HG03342 (cell line): ENCODE data around the gene COX6B2.
"Not testable (repeated sequence)": the region's sequence is repeated elsewhere in the genome, so short reads cannot be mapped to it uniquely, and the experiment has no call there.

Experiments used
- ATAC-seq: cut with Tn5 transposase; IDR thresholded peaks from one replicate; pipeline ENCODE4 v1.9.1; 2021; ENCODE audit warnings: mild to moderate bottlenecking, moderate library complexity; ENCODE audit not compliant: unreplicated experiment

COX6B2 gene, protein sequence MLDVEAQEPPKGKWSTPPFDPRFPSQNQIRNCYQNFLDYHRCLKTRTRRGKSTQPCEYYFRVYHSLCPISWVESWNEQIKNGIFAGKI

DNA sequence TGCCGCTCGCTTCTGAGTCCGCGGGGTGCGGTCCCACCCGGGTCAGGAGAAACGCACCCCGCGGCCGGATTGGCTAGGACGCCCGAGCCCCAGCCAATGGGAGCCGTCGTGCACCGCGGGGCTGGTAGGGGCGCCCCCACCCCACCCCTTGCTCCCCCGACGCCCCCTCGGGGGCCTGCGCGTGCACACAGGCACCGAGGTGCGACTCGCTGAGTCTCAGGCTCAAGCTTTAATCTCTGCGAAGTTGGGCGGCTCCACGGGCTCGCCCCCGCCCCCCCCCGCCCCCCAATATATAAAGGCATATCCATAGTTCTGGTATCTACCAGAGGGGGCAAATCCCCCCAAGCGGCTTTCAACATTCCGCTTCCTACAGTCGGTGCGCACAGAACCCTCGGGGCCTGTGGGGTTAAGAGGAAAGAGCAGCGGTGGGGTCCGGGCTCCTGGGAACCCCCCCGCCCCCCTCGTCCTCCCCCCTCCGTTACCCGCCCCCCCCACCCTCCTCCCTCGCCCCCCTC, at the start of gene COX6B2:
COX6B2 (minus strand) TSS at position 22 of the 515 bp plus-strand sequence. CDS start 198 bp downstream, outside the sequence.
- no peak for ATAC-seq

DNA sequence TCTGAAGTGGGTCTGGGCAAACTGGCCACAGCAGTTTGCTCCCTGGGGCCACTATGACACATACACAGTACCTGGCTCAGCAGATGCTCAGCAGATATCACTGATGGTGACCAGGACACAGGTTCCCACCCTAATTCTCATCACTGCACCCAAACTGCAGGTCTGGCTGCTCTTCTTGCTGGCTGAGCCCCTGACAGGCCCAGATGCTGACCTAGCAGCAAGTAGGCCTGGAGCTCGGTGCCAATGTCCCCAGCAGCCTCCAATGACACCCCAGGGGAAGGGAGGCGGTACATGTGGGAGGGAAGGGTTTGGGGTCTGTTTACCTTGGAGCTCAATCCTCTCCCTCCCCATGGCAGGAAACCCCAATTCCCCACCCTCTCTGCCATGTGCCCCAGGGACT, 48.0 kb upstream of the COX6B2 start:
- no peak for ATAC-seq

DNA sequence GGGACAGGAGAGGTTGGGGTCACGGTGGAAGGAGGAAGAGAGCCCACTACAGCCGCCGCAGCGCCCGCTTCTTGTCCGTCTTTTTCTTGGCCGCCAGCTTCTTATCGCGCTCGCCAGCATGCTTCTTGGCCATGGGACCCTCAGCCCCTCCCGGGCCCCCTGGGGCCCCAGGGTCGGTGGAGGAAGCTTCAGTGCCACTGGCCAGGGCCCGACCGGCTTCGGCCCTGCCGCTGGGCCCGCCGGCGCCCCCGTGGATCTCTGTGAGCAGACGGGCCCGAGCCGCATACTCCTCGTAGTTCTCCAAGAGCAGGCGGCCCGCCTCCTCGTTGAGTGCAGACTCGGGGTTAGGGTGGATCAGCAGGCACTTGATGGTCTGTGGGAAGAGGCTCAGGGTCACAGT, 46.9 kb upstream of the COX6B2 start:
- not testable (repeated sequence) for ATAC-seq

DNA sequence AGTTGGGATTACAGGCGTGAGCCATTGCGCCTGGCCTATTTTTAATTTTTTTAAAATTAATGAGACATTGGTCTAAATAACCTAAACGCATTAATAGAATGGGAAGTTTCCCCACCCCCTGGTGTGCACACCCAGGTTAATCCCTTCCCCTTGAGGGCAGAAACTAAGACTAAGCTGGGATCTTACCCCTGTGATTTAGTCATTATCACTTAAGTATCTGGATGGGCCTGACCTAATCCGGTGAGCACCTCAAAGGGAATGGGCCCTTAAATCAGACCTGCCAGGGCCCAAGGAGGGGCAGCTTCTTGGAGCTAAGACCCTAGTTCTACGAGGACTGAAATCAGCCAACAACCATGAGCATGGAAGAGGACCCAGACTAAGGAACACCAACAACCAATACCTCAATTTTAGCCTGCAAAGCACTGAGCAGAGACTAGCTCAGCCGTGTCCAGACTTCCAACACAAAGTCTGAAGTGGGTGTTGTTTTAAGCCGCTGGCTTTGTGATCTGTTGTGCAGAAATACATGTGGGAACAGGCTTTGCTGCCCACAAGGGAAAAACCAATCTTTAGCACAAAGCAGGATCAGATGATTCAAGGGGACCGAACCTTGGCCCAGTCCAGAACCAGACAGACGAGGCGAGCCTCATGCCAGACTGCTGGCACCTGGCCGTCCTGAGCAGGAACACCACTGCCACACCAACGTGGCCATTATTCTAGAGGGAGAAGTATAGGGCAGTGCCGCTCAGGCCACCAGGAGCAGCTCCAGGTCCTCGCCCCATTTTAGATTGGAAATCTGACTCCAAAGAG, 46.0 kb upstream of the COX6B2 start:
- ATAC-seq, result no peak

DNA sequence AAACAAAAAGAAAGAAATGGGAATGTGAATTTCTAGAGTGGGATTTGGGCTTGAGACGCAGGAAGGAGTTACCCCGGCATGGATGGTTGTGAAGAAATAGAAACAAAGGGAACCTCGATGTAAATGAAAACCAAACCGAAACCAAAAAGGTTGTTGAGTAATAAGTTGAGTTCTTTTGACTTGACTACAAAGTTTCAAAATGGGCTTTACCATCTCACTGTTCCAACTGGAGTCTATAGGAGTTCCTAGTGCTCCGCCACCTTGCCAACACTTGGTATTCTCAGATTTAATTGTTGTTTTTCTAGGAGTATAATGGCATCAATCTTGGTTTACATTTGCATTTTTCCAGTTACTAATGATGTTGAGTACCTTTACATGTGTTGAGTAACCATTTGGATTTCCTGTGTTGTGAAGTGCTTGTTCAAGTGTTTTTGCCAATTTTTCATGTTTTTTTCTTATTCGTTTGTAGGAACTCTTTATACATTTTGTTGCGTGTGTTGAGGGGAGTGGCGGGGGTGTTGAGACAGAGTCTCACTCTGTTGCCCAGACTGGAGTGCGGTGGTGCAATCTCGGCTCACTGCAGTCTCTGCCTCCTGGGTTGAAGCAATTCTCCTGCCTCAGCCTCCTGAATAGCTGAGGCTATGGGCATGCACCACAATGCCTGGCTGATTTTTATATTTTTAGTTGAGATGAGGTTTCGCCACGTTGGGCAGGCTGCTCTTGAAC, 43.8 kb upstream of the COX6B2 start:
- no peak for ATAC-seq

DNA sequence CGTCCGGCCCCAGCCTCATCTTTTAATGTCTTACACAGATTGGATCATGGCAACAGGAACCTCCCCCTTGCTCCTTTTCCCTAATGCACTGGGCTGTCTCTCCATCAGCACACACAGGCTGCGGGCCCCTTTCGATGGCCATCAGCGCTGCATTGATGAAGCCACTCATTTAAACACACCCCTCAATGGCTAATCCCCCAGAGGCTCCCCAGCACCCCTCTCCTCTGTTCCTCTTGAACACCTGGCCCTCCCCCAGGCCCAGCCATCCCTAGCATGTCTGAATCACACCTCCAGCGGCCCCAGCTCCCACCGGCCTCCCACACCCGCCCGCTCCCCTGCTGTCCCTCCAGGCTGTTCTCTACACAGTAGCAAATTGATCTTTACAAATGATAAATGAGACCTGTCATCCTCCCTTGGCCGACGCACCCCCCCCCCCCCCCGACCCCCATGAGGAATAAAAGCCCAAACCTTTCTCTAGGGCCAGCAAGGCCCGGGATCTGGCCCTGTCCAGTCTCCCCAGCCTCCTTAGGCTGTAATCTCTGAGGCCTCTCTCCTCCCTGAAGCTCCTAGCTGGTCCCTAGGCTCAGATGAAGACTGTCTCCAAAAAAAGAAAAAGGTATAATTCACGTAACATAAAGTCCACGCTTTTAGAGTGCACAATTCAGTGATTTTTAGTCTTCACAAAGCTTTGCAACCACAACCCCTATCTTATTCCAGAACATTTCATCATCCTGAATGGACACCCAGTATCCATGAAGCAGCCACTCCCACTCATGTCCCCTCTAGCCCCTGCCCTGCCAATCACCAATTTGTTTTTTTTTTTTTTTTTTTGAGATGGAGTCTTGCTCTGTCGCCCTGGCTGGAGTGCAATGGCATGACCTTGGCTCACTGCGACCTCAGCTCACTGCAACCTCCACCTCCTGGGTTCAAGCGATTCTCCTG, 38.6 kb upstream of the COX6B2 start:
- ATAC-seq, result no peak

DNA sequence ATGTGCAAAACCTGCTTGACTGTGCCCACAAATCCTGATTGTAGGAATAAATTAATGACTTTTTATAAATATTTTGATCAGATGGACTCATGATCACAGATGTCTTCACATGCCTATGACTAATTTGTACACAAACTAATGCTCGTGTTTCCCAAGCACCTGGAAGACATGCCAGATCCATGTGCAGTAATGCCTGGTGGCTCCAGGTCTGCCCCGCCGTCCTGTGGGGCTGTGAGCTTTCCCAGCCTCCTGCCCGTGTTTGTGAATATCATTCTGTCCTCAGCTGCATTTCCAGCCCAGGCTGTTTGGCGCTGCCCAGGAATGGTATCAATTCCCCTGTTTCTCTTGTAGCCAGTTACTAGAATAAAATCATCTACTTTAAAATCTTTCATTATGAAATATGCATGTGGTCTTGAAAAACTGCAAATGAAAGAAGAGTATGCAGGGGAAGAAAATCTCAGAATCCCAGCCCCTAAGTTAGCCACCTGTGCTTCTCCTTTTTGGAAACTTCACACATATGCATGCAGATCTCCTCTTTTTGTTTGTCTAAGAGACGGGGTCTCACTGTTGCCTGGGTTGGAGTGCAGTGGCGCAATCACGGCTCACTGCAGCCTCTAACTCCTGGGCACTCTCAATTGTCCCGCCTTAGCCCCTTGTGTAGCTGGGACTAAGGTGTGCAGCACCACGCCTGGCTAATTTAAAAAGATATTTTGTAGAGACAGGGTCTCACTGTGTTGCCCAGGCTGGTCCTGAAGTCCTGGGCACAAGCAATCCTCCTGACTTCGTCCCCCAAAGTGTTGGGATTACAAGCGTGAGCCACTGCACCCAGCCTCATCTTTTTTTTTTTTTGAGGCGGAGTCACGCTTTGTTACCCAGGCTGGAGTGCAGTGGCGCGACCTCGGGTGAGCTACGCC, 37.4 kb upstream of the COX6B2 start:
- no peak for ATAC-seq

DNA sequence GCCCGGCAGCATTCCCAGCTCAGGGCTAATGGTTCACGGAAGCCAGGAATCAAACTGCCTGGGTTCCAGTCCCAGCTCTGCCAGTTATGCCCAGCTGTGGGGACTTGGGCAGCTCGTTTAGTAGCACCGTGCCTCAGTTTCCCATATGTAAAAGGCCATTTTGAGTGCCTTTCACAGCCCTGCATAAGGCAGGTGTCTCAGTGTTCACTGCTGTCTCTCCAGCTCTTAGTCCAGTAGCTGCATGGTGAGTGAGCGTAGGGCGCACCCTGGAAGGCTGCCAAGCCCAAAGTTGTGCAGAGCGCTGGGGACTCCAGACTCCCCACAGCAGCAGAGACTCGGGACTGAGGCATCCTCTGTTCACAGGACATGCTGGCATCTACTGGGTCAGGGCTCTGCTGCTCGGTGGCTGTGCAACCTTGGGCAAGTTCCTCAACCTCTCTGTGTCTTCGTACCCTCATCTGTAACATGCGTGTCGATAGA, 36.7 kb upstream of the COX6B2 start:
- ATAC-seq, result no peak

DNA sequence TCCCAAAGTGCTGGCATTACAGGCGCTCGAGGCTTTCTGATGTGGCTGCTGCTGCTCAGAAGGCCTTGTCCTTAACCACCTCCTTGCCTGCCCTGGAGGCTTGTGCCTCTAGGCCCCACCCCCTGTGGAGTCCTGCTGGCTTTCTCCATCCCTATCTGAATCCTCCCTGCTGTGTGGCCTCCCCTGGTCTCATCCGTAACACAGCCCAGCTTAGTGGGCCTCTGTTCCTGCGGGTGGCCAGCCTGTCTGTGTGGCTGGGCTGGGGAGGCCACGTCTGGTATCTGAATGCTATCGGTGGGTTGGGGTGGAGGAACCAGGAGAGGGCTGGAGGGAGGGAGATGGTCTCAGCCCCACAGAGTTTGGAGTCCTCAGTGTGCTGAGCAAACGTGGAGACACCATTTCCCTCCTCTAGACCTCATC, 36.0 kb upstream of the COX6B2 start:
- ATAC-seq, result no peak

DNA sequence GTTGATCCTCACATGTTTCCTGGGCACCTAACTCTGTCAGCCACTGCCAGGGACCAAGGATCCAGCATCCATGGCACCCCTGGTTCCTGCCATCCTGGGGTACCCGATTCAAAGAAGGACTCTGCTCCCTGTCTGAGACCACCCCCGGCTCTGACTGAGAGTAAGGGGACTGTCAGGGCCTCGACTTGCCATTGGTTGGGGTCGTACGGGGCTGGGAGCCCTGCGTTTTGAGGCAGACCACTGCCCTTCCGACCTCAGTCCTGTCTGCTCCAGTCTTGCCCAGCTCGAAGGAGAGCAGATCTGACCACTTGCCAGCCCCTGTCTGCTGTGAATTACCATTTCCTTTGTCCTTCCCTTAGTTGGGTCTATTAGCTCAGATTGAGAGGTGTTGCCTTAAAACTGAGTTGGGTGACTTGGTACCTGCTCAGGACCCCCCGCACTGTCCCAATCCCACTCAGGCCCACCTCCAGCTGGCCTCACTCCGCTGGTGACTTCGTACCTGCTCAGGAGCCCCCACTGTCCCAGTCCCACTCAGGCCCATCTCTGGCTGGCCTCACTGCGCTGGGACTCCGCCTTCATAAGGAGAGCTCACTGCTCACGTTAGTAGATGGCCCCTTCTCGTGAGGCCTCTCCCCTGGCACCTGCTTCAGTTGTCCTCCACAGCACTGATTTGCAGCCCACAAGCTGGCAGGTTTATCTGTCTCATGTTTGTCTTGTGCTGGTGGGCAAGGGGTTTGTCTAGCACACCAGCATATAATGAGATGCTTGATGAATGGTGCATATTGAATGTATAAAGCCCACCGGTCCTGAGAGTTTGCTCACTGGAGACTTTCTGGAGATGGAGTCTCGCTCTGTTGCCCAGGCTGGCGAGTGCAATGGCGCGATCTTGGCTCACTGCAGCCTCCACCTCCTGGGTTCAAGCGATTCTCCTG, 35.1 kb upstream of the COX6B2 start:
- ATAC-seq, result no peak

DNA sequence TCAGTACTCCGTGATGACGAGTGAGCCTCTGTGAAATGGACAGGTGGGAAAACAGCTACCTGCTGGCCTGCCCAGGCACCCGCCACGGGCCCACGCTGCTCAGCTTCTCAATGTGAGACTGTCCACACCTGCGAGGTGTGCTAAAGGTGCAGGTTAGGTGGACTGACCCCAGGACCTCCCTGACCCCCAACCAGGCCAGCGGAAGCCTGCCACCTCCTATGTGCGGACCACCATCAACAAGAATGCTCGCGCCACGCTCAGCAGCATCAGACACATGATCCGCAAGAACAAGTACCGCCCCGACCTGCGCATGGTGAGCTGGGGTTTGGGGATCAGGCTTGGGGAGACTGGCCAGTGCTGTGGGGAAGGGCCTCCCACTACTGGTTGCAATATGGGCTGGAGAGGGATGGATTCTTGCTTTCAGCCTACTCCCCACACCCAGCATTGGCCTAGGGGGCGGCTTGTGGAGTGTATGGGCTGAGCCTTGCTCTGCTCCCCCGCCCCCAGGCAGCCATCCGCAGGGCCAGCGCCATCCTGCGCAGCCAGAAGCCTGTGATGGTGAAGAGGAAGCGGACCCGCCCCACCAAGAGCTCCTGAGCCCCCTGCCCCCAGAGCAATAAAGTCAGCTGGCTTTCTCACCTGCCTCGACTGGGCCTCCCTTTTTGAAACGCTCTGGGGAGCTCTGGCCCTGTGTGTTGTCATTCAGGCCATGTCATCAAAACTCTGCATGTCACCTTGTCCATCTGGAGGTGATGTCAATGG, 33.4 kb upstream of the COX6B2 start:
- no peak for ATAC-seq

DNA sequence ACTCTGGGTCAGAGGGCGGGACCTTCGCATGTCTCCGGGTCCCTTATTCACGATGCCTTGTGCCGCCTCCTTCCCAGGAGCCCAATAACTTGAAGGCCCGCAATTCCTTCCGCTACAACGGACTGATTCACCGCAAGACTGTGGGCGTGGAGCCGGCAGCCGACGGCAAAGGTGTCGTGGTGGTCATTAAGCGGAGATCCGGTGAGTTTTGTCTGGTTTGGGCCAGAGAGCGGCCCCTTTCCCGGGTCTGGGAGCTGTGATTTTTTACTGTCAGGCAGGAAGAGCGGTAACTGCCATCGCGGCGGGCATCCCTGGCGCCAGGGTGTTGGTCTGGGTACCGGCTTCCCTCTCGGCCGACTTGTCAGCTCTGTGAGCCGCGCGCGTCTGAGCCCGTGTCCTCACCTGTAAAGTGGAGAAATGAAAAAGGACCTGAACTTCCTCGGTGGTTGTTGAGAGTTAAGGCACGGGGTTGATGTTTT, 32.0 kb upstream of the COX6B2 start:
- ATAC-seq, result no peak

DNA sequence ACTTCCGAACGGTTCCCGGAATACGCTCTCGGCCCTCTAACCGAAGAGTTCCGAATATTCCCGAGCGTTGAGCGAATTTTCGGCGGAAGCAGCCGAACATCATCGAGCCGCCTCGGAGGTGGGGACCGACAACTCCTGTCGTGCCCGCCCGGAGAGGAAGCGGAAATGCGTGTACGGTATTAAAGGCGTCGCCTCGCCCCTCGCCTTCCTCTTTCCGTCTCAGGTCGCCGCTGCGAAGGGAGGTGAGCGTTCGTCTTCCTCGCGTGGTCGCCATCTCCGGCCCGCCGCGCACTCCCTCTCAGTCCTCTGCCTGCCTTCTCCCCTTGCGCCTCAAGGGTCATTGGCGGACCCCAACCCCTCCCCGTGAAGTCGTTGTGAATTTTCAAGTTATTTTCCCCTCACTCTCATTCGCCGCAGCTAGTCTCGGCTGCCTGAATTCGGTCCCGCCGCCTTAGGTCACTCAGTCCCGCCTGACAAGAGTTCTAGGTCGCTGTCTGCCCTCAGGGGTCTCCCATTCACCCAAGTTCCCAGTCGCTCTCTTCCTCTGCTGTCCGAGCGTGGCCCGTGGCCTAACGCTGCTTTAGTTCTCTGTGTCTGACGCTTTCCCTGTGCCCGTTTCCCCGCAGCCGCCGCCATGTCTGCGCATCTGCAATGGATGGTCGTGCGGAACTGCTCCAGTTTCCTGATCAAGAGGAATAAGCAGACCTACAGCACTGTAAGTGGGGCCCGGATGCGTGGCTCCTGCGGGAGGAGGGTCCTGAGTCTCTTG, 31.4 kb upstream of the COX6B2 start, which contains the start of gene RPL28:
RPL28 (plus strand) TSS at position 209 of the 769 bp plus-strand sequence; CDS start at position 635, 426 bp downstream.
- ATAC-seq, result peak; percentile 63

DNA sequence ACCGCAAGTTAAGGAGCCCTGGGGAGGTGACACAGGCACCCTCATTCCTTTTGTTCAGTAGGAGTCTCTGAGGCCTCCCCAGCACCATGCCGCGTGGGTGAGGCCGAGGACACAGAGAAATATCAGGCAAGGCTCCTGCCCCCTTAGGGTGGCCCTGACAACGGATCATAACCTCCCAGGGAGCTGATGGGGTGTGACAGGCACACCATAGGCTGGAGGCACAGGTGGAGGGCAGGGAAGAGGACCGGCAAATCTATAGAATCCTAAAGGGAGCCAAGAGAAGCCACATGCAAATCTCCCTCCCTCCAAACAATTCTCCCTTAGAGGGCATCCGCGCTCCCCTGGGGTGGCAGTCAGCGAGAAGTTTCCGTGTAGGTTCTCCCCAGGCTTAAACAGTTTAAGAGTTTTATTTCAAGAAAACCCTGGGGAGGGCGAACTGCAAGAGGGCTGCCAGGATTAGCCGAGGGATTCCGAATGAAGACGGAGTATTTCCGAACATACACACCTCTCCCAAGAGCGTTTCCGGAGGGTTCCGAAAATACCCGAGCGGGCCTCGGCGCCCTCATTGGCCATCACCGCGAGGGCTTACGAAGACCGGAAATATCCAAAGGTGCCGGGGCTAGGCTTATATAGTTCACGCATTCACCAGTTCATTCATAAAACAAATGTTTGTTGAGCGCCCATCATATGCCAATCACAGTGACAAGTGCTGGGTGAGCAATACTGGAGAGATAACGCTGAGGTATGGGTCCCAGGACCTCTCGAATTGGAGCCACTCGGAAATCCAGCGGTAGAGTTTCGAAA, 30.6 kb upstream of the COX6B2 start:
- ATAC-seq, result peak; percentile 52

DNA sequence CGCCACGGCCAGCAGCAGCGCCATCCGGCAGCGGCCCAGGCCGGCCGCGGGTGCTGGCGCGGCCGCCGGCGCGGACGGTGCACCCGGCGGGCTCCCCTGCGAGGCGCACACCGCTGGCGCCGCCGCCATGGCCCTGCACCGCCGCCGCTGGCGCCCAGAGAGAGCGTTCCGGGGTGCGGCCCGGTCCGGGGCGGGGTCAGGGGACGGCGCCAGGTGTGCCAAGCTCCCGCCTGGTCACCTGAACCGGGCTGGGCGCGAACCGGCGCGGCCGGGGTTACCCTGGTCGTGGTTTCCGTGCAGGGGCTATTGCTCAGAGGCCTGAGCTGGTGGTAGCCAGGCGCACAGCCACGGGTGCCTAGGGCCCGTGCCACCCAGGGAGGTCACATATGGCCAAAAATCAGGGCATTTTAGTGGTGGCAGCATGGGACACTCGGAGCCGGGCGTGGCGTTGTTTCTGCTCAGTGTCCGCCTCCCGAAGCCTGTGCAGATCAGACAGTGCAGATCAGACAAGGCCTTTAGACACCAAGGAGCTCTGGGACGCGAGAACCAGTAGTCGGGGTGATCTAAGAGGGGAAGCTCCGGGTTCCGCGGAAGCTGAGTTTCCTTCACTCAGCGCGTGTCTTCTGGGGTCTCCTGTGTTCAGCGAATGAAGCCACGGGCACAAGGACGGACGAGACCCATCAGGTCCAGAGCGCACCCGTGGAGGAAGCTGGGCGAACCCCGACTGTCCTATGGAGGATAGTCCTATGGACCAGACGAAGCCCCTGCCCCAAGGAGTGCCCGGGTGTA, 29.8 kb upstream of the COX6B2 start, which contains the start of gene TMEM238:
TMEM238 (minus strand) TSS at position 162 of the 789 bp plus-strand sequence; CDS start at position 129, 33 bp downstream.
- no peak for ATAC-seq
